HG03103 (cell line): Measurements from ENCODE around the gene MRPL39.
"Not testable (repeated sequence)": the region's sequence is repeated elsewhere in the genome, so short reads cannot be mapped to it uniquely, and the experiment has no call there.

Experiments used
- ATAC-seq: cut with Tn5 transposase; IDR thresholded peaks from one replicate; pipeline ENCODE4 v1.9.1; 2021; ENCODE audit warnings: low read depth; ENCODE audit not compliant: unreplicated experiment

Gene MRPL39

DNA sequence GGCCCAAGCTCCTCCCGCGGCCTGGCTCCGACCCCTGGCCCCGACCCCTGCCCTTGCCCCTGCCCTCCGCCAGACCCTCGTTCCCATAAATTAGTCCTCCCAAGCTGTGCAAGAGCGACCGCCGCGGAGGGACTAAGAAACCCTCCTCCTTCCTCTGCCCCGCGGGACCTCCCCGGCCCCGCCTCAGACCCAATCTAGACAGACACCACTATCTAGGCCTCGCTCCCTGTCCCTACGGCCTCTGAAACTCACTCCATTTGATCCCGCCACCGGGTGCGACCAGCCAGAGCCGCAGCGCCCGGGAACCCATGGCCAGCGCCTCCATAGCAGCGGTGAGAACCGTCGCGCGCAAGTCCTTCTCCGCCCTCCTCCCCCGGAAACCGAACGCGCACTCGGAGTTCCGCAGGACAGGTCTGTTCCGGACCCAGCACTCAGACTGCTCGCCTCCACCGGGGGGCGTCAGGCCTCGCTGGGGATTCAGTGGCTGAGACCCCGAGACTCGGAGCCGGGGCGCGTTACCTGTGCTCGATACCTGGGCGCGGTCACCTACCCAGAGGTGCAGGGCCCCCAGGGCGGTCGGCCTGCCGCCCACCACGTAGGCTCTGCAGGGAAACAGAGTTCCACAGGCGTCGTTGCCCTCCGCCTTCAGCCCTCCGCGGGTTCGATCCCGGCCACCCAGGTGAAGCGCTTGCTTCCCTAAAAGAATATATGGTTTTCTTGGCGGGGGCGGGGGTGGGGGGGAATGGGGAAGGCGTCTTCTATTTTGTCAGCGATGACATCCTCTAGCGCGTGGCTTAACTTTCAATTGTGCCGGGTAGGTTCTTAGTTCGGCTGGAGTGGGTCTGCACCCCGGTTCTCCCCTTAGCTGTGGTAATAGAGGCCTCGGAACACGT is at the start of gene MRPL39:
Gene MRPL39 (minus strand): TSS at position 331 of the 893 bp plus-strand sequence. CDS start 6 bp downstream, at position 325.
- peak; percentile 91 for ATAC-seq

GRCh38 chr21:25656412-25656811 is 49.1 kb upstream of the MRPL39 start:
- ATAC-seq, result no peak

DNA sequence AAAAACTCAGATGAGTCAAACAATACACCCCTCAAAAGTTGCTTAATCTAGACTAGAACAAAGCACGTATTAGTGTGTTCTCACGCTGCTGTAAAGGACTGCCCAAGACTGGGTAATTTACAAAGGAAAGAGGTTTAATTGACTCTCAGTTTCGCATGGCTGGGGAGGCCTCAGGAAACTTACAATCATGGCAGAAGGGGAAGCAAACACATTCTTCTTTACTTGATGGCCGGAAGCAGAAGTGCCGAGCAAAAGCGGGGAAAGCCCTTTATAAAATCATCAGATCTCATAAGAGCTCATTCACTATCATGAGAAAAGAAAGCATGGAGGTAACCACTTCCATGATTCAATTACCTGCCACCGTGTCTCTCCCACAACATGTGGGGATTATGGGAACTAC is 41.9 kb upstream of the MRPL39 start:
- ATAC-seq, result no peak

DNA sequence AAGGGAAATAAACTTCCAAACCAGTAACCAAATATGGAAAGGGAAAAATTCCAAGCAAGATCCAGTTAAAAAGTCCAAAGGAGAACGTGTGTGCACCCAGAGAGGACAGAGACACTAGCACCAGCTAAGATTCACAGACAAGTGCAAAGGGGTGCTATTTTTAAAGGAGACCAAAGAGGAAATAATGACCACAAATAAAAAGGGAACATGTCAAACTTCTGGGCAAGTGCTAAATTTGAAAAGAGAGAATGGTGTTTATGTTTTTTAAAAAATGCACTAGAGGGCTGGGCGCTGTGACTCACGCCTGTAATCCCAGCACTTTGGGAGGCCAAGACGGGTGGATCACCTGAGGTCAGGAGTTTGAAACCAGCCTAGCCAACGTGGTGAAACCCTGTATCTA is 40.4 kb upstream of the MRPL39 start:
- no peak for ATAC-seq

DNA sequence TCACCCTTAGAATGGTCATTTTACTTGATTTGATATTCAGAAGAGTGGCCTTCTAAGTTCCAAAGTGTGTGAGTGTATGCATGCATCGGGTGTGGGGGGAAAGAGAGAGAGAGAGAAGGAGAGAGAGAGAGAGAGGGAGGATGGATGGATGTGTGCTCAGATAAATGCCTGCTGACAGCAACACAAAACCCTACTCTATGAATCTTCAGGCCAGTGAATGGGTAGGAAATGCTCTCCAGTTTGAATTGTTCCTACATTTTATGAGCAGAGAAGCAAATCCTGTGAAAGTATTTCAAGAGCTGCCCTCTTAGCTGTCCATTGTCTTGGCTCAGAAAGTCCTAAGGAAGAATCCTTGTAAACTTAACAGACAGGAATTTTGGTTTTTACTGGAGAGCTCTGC is 39.2 kb upstream of the MRPL39 start:
- no peak for ATAC-seq

DNA sequence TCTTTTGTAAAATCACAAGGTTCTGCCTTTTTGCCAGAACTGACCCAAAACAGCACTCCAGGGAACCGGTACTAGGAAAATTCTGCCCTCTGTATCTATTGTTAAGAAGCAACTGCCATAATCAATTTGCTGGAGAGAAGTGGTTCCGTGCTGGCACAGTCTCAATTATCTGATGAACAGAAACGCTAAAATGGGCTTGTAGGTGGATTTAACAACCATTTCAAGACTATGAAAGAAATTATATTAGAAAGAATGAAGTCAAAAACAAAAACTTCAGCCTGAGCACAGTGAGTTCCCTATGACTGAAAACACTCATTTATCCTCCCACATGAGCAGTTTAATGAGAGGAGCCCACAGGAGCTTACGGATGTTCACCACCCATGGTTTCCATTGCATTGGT is 36.2 kb upstream of the MRPL39 start:
- no peak for ATAC-seq

GRCh38 chr21:25640943-25641292 is 33.6 kb upstream of the MRPL39 start:
- no peak for ATAC-seq

GRCh38 chr21:25640202-25640942 is 33.1 kb upstream of the MRPL39 start:
- ATAC-seq, result peak; percentile 34

- peak; percentile 64 for ATAC-seq
These were observed 32.4 kb upstream of the MRPL39 start for GRCh38 chr21:25639551-25640201.

GRCh38 chr21:25638660-25639550 is 31.6 kb upstream of the MRPL39 start, which contains the start of gene JAM2:
JAM2 (plus strand) TSS chr21:25639258; CDS start chr21:25639822, 564 bp downstream.
- ATAC-seq, result peak; percentile 44

GRCh38 chr21:25637851-25638659 is 30.8 kb upstream of the MRPL39 start:
- no peak for ATAC-seq

- no peak for ATAC-seq
These were observed 29.4 kb upstream of the MRPL39 start for GRCh38 chr21:25636727-25637126.

DNA sequence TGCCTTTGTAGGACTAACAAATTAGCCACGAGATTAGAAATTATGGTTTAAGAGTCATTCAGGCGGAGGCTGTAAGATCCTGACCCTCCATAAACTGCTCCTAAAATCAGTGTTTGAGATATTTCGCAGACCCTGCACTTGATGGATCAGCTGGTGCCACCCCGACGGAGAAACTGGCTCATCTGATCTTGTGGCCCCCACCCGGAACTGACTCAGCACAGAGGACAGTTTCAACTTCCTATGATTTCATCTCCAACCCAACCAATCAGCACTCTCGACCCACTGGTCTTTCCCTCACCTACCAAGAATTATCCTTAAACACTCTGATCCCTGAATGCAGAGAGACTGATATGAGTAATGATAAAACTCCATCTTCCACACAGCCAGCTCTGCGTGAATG is 28.0 kb upstream of the MRPL39 start:
- ATAC-seq, result no peak

GRCh38 chr21:25632296-25632695 is 25.0 kb upstream of the MRPL39 start:
- no peak for ATAC-seq

DNA sequence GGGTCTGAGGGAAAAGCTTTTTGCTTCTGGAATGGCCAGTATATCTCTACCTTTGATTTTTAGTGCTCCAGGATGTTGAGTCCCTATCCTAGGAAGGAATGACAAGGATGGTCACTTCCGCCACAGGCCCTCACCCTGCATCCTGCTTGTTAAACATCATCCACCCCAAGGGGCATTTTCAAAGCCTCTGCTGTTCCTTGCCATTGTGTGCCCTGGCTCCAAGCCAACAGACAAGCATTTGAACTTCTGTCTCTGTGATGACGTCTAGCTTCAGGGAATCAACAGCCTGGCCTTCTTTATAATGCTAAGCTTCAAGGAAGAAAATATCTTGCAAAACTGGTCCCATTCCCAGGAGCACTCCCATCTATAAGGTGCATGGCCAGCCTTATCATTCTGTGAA is 19.5 kb upstream of the MRPL39 start:
- ATAC-seq, result no peak

DNA sequence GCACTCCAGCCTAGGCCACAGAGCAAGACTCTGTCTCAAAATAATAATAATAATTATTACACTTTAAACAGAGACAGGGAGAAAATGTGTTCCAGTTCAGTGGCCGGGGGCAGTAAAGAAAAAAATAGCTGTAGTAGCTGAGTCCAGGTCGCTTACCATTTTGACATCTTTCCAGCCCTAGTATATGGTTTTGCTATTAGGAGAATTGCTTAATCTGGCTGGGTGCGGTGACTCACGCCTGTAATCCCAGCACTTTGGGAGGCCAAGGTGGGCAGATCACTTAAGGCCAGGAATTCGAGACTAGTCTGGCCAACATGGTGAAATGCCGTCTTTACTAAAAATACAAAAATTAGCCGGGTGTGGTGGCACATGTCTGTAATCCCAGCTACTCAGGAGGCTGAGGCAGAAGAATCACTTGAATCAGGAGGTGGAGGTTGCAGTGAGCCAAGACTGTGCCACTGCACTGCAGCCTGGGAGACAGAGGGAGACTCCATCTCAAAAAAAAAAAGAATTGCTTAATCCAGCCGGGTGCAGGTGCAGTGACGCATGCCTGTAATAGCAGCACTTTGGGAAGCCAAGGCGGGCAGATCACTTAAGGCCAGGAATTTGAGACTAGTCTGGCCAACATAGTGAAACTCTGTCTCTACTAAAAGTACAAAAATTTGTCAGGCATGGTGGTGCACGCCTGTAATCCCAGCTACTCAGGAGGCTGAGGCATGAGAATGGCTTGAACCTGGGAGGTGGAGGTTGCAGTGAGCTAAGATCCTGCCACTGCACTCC is 18.7 kb upstream of the MRPL39 start:
- ATAC-seq, result not testable (repeated sequence)

GRCh38 chr21:25625036-25625435 is 17.8 kb upstream of the MRPL39 start:
- ATAC-seq, result no peak

DNA sequence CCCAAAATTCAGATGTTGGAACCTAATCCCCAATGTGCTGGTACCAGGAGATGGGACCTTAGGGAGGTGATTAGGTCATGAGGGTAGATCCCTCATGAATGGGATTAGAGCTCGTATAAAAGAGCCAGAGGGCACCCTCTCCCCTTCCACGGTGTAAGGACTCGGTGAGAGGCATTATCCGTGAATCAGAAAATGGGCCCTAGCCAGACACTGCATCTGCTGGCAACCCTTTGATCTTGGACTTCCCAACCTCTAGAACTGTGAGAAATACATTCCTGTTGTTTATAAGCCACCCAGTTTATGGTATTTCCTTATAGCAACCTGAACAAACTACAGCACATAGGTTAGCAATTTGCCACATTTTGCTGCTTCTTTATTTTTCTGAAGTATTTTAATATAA is 17.2 kb upstream of the MRPL39 start:
- ATAC-seq, result no peak

DNA sequence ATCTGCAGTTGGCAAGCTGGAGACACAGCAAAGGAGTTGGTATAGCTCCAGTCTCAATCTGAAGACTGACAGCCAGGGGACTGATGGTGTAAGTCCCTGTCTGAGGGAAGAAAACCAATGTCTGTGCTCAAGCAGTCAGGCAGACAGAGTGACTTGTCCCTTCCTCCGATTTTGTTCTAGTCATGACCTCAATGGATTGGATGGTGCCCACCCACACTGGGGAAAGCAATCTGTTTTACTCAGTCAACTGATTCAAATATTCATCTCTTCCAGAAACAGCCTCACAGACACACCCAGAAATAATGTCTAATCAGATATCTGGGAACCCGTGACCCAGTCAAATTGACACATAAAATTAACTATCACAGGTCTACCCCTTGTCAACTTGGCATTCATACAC is 11.9 kb upstream of the MRPL39 start:
- no peak for ATAC-seq
